Bronchial epithelial cell (primary cell): ENCODE measurements around the gene GOLGA1. TPM values are rescaled to one million over a fixed set of nuclear protein-coding genes. Genes with fewer than 3 reads are reported as not detected.
A peak's percentile ranks its signal among the peaks of the same experiment; 100 is the strongest.

Experiments used
- DNase-seq: peaks from one replicate; pipeline ENCODE4 v3.0.0-alpha.2; 2010; ENCODE audit warnings: low read depth
- FAIRE-seq: peaks from 2 replicates; lab custom pipeline; 2011; peaks lifted over from hg19 to GRCh38; lab: Jason Lieb, UNC
- H3K27me3 ChIP-seq: 2 replicates; pipeline ENCODE4 v1.5.1; 2011; ENCODE audit warnings: low read length; ENCODE audit not compliant: control insufficient read depth, insufficient read depth
- H3K36me3 ChIP-seq: 2 replicates; pipeline ENCODE4 v1.5.1; 2011; ENCODE audit warnings: low read length; ENCODE audit not compliant: control insufficient read depth, insufficient read depth
- H3K4me3 ChIP-seq: 2 replicates; pipeline ENCODE4 v1.5.1; 2011; ENCODE audit warnings: mild to moderate bottlenecking, low read depth, low read length, control low read depth
- total RNA-seq: library from RNA; depleted of rRNA; stranded (reverse); fragments of >200 nt; gene quantifications from 2 replicates; pipeline ENCODE4 v1.2.1, GENCODE V29; 2014
- TF ChIP-seq, protein P1 (sequence below): IDR thresholded peaks from 2 replicates; pipeline ENCODE4 v1.5.1; 2011; ENCODE audit warnings: mild to moderate bottlenecking, moderate library complexity, low read length, control low read depth, inconsistent platforms; ENCODE audit not compliant: insufficient read depth, severe bottlenecking

Gene GOLGA1
- total RNA-seq, 1 donor from 2014 or later, result 7.9 TPM

DNA sequence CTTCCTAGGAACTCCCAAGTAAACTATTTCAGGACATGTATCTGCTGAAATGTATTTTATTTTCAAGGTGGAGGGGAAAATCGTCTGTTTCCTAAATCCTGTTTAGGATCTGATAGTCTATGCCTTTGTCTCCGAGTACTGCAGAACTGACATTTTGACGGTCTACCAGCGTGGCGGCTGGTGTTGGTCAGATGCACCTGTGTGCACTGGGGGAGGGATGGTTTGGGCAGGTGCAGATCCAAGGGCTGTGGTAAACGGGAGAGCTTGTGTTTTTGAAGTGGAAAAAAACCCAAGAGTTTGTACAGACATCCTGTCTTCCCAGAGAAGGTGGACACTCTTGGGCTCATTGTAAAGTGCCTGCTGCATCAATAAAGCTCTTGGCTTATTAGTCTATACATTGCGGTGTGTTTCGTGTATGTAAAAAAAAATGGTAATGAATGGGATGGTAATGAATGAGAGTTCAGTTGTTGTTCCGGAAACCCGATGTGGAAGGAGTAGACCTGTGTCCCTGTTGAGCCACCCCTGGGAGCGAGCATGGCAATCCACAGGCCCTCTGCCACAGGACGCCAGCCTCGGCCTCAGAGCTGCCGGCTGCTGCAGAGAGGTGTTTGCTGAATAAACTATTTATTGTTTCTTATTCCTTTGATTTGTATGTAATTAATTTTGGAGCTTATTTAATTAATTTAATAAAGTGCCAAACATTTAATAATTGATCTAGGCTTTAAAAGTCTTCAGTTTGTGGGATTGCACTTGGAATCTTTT is 63.7 kb downstream of the GOLGA1 start:
- H3K27me3 ChIP-seq, result no peaks in the 10 kb centered on the region
- no peak for DNase-seq
- H3K4me3 ChIP-seq, result no peak overlapping the region
- H3K36me3 ChIP-seq, result peaks cover 29% of the 10 kb centered on the region
- FAIRE-seq, result no peak
- TF ChIP-seq, protein P1, sequence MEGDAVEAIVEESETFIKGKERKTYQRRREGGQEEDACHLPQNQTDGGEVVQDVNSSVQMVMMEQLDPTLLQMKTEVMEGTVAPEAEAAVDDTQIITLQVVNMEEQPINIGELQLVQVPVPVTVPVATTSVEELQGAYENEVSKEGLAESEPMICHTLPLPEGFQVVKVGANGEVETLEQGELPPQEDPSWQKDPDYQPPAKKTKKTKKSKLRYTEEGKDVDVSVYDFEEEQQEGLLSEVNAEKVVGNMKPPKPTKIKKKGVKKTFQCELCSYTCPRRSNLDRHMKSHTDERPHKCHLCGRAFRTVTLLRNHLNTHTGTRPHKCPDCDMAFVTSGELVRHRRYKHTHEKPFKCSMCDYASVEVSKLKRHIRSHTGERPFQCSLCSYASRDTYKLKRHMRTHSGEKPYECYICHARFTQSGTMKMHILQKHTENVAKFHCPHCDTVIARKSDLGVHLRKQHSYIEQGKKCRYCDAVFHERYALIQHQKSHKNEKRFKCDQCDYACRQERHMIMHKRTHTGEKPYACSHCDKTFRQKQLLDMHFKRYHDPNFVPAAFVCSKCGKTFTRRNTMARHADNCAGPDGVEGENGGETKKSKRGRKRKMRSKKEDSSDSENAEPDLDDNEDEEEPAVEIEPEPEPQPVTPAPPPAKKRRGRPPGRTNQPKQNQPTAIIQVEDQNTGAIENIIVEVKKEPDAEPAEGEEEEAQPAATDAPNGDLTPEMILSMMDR, result no peak

DNA sequence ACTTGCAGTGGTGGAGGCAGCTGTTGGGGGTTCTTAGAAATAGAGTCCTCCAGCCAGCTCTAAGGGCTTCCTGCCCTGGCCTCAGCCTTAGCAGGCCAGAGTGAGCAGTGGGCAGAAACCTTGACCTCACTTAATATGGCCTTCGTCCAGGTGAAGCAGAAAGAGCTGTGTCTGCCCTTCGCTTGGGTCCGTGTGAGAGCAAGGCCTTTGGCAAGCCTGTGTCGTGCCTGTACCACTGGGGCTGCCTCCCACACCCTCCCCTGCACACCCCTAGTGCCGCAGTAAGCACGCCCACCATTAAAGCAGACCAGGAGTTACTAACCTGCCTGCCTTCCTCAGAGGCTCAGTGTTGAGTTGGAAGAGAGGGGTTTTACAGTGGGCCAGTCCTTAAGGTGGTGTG is 65.4 kb downstream of the GOLGA1 start:
- Histone ChIP-seq H3K27me3 (no peaks in the 10 kb centered on the region), H3K4me3 (no peak overlapping the region), H3K36me3 (peaks cover 36% of the 10 kb centered on the region)
- no peak for FAIRE-seq
- no peak for DNase-seq
- TF ChIP-seq, protein P1, result no peak

GRCh38 chr9:124873664-124874063 is 67.2 kb downstream of the GOLGA1 start:
- FAIRE-seq, result no peak
- no peak overlapping the region for H3K4me3 ChIP-seq
- H3K27me3 ChIP-seq, result no peaks in the 10 kb centered on the region
- peaks cover 35% of the 10 kb centered on the region for H3K36me3 ChIP-seq
- no peak for DNase-seq
- TF ChIP-seq, protein P1, result no peak

DNA sequence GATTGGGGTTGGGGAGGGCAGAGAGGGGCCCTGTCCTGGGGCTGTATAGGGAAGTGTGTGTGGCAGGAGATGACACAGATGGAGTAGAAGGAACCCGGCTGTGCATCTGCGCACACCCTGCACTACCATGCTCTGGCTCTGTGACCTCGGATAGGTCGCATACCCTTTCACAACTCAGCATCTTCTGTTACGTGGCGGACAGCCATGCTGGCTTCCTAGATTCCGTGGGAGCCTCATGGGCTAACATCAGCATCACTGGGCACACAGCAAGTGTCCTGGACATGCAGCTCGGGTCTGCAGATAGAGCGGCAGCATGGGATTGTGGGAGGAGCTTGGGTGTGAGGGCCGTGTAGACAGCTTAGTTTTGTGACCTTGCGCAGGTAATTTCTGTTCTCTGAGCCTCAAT is 69.7 kb downstream of the GOLGA1 start:
- Histone ChIP-seq H3K27me3 (no peaks in the 10 kb centered on the region), H3K36me3 (peaks cover 30% of the 10 kb centered on the region), H3K4me3 (no peak overlapping the region)
- DNase-seq (no peak), FAIRE-seq (no peak)
- TF ChIP-seq, protein P1, result no peak

DNA sequence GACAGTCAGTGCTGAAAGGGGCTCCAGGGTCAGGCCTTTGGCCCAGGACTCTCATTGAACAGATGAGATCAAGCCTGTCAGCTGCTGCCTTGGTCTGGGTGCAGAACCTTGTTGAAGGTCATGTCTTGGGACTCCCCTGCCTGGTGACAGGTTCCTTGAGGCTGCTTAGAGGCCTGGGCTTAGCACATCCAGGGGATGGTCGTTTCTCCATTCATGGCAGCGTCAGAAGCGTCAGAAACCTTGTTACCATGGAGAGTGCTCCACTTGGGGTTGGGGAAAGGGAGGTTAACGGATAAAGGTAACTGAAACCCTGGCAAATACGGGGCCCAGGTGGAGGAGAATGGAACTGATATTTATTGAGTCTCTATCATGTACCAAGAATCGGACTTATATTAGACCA is 70.2 kb downstream of the GOLGA1 start:
- no peak for FAIRE-seq
- Histone ChIP-seq H3K36me3 (peaks cover 27% of the 10 kb centered on the region), H3K4me3 (peak overlapping the region; percentile 97), H3K27me3 (no peaks in the 10 kb centered on the region)
- DNase-seq, result no peak
- TF ChIP-seq, protein P1, result no peak
